Embryonic facial prominence (tissue), 1 donor: ENCODE measurements around the gene KBTBD4.
"Not testable (repeated sequence)": the region's sequence is repeated elsewhere in the genome, so short reads cannot be mapped to it uniquely, and the experiment has no call there.

Source experiments
- DNase-seq: peaks from one replicate; pipeline ENCODE4 v3.0.0-alpha.2; 2016; ENCODE audit errors: extremely low spot score

The KBTBD4 gene

DNA sequence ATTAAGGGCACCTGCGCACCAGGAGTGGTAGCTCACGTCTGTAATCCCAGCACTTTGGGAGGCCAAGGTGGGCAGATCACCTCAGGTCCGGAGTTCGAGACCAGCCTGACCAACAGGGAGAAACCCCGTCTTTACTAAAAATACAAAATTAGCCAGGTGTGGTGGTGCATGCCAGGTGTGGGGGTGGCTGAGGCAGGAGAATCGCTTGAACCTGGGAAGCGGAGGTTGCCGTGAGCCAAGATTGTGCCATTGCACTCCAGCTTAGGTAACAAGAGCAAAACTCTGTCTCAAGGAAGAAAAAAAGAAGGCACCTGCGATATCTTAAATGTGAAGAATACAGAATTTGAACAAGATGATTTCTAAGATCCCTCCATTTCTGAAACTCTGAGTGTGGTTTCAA lies 52.7 kb downstream of the KBTBD4 start:
- DNase-seq = not testable (repeated sequence)

DNA sequence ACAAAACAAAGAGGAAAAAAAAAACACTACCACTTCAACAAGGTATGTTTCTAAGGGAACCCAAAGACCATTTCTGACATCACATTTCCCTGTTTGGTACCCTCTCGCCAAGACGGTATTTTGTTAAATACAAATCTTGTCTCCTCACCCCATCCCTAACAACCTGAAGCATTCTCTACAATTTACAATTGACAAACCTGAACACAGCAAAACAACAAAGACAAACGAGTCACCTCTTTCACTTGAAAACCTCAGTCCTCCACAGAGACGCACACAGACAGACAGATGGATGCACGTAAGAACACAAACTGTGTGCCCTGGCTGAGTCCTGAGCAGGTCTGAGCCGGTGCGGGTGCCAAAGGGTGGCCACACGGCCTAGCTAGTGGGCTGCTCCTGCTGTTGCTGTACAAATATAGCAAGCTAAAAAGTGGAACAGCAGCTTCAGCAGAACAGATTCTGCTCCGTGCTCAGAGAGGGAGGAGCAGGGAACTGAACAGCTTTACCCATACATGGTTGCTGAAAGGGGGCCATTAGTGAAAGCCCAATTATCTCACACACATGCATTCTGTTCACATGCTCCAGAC lies 54.4 kb downstream of the KBTBD4 start:
- DNase-seq = no peak

DNA sequence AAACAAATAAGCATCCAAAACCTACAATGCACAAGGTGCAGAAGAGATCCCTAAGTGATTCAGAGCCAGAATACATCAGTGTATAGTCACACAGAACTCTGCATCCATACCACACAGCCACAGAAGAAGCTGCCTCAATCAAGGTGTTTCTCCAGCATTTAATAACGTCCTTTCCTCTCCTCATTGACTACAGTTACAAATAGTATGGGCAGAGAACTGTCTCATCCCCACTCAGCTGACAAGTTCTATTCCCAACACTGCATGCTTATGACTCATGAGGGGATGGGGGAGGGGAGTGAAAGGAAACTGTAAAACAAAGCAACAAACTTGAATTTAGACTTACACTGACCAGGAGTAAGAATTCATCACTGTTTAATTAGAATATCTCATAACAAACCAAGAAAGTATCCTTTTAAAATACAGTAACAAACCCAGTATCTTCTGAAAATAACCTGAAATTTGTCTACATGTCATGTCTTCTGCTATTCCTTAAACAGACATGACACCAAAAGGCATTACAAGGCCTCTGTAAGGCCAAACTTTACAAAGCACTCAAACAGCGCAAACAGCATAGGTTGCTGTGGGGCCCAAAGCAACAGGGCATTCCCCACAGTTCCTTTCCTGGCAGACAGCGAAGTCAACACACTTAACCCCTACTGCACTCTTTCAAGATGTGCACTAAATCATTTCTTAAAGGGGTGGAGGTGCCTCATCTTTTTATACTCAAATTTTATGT lies 55.1 kb downstream of the KBTBD4 start:
- DNase-seq = no peak
